GM21360 (cell line): ENCODE results near the gene TSR1.

Experiments
- ATAC-seq: cut with Tn5 transposase; IDR thresholded peaks from one replicate; pipeline ENCODE4 v1.9.1; 2021; ENCODE audit warnings: mild to moderate bottlenecking, moderate library complexity; ENCODE audit not compliant: unreplicated experiment

Gene TSR1

GRCh38 chr17:2369551-2370210 is 33.4 kb upstream of the TSR1 start:
- no peak for ATAC-seq

GRCh38 chr17:2369039-2369438 is 32.8 kb upstream of the TSR1 start:
- ATAC-seq: no peak

- no peak for ATAC-seq
Measured at GRCh38 chr17:2368359-2368758, 32.1 kb upstream of the TSR1 start.

- ATAC-seq: no peak
Measured at GRCh38 chr17:2366747-2367494, 30.7 kb upstream of the TSR1 start.

- ATAC-seq: no peak
Measured at GRCh38 chr17:2365132-2365531, 28.9 kb upstream of the TSR1 start.

GRCh38 chr17:2364763-2365116 is 28.5 kb upstream of the TSR1 start:
- ATAC-seq: no peak

GRCh38 chr17:2363851-2364762 is 27.9 kb upstream of the TSR1 start:
- no peak for ATAC-seq

- ATAC-seq: no peak
Measured at GRCh38 chr17:2363318-2363717, 27.1 kb upstream of the TSR1 start.

- ATAC-seq: no peak
Measured at GRCh38 chr17:2362881-2363280, 26.6 kb upstream of the TSR1 start.

- ATAC-seq: no peak
Measured at GRCh38 chr17:2362416-2362815, 26.2 kb upstream of the TSR1 start.

GRCh38 chr17:2362016-2362415 is 25.8 kb upstream of the TSR1 start:
- no peak for ATAC-seq

GRCh38 chr17:2361010-2361760 is 24.9 kb upstream of the TSR1 start:
- ATAC-seq: no peak

GRCh38 chr17:2357931-2358434 is 21.7 kb upstream of the TSR1 start:
- ATAC-seq: no peak

- ATAC-seq: no peak
Measured at GRCh38 chr17:2357237-2357636, 21.0 kb upstream of the TSR1 start.

GRCh38 chr17:2354311-2354710 is 18.1 kb upstream of the TSR1 start:
- no peak for ATAC-seq

- ATAC-seq: no peak
Measured at GRCh38 chr17:2351269-2351668, 15.0 kb upstream of the TSR1 start.

- ATAC-seq: no peak
Measured at GRCh38 chr17:2347805-2348685, 11.8 kb upstream of the TSR1 start.

- ATAC-seq: no peak
Measured at GRCh38 chr17:2346475-2346874, 10.2 kb upstream of the TSR1 start.

GRCh38 chr17:2344528-2344927 is 8.3 kb upstream of the TSR1 start:
- no peak for ATAC-seq

GRCh38 chr17:2343421-2343820 is 7.2 kb upstream of the TSR1 start:
- ATAC-seq: no peak
